CD4-positive, alpha-beta memory T cell (primary cell): ENCODE data around the gene RPL5. TPM values are rescaled to one million over a fixed set of nuclear protein-coding genes. Genes with fewer than 3 reads are reported as not detected.
A peak's percentile ranks its signal among the peaks of the same experiment; 100 is the strongest.
"Not testable (repeated sequence)": the region's sequence is repeated elsewhere in the genome, so short reads cannot be mapped to it uniquely, and the experiment has no call there.

Experiments used
- CTCF ChIA-PET: fragments of 350-600 bp; sonication (Branson Sonifier 250); formaldehyde crosslinking; loops from one replicate; lab custom pipeline; 2021; ENCODE audit warnings: inconsistent platforms; ENCODE audit not compliant: partially characterized antibody; lab: Charles Lee
- POLR2A ChIA-PET: fragments of 350-600 bp; sonication (Branson Sonifier 250); formaldehyde crosslinking; loops from one replicate; lab custom pipeline; 2021; ENCODE audit not compliant: partially characterized antibody; lab: Charles Lee
- DNase-seq, 5 donors: peaks; one replicate each; pipeline versions ENCODE4 v3.0.0 to v3.0.0-alpha.2; 2020 to 2022; ENCODE audit warnings: mixed read lengths in 1 of 5
- H3K27ac ChIP-seq: one replicate; pipeline ENCODE4 v1.7.0; 2013; ENCODE audit warnings: low read depth, low read length
- H3K27me3 ChIP-seq: 2 replicates; pipeline ENCODE4 v1.7.0; 2013; ENCODE audit warnings: mild to moderate bottlenecking, low read length, moderate library complexity; ENCODE audit not compliant: insufficient read depth
- H3K36me3 ChIP-seq: 2 replicates; pipeline ENCODE4 v1.7.0; 2013; ENCODE audit warnings: mild to moderate bottlenecking, low read length, moderate library complexity; ENCODE audit not compliant: insufficient read depth
- H3K4me1 ChIP-seq: 2 replicates; pipeline ENCODE4 v1.7.0; 2013; ENCODE audit warnings: mild to moderate bottlenecking, low read length, moderate library complexity; ENCODE audit not compliant: insufficient read depth
- H3K4me3 ChIP-seq, 2 donors: one replicate each; pipeline ENCODE4 v1.7.0; 2013; ENCODE audit warnings: low read length in 2 of 2, mild to moderate bottlenecking in 1 of 2
- H3K9me3 ChIP-seq, 2 donors: one replicate each; pipeline ENCODE4 v1.7.0; 2013; ENCODE audit warnings: low read length in 2 of 2, control low read depth in 1 of 2; ENCODE audit not compliant: control insufficient read depth in 1 of 2
- H3K27ac Mint-ChIP-seq, 7 donors: one replicate each; pipeline ENCODE4 v1.8.0; 2020 to 2021; ENCODE audit warnings: mixed read lengths in 7 of 7, mild to moderate bottlenecking in 6 of 7, inconsistent platforms in 3 of 7, moderate library complexity in 3 of 7
- H3K27me3 Mint-ChIP-seq, 2 donors: one replicate each; pipeline ENCODE4 v1.8.0; 2020 to 2021; ENCODE audit warnings: mixed read lengths in 2 of 2
- H3K36me3 Mint-ChIP-seq, 2 donors: one replicate each; pipeline ENCODE4 v1.8.0; 2020 to 2021; ENCODE audit warnings: mixed read lengths in 2 of 2, inconsistent platforms in 1 of 2, mild to moderate bottlenecking in 1 of 2
- H3K4me1 Mint-ChIP-seq, 4 donors: one replicate each; pipeline ENCODE4 v1.8.0; 2020 to 2021; ENCODE audit warnings: mixed read lengths in 4 of 4, mild to moderate bottlenecking in 1 of 4
- H3K4me3 Mint-ChIP-seq, 8 donors: one replicate each; pipeline ENCODE4 v1.8.0; 2020 to 2021; ENCODE audit warnings: mixed read lengths in 8 of 8, mild to moderate bottlenecking in 7 of 8, moderate library complexity in 6 of 8, inconsistent platforms in 3 of 8
- H3K9me3 Mint-ChIP-seq, 8 donors: one replicate each; pipeline ENCODE4 v1.8.0; 2020 to 2021; ENCODE audit warnings: mixed read lengths in 8 of 8, mild to moderate bottlenecking in 5 of 8, inconsistent platforms in 3 of 8, moderate library complexity in 1 of 8
- intact Hi-C: fragments of 100-400 bp; cut with micrococcal nuclease; formaldehyde crosslinking; loops from one replicate; pipeline ENCODE4 v1.15.1; 2023
- polyA plus RNA-seq, 2 donors: library from polyadenylated mRNA; unstranded; fragments of 300-500 nt; fragmentation: Illumina TruSeq; gene quantifications; one replicate each; pipeline ENCODE4 v1.2.3, GENCODE V29; 2021
- total RNA-seq, 2 experiments: library from RNA; stranded (reverse); gene quantifications; one replicate each; pipeline ENCODE4 v1.2.3, GENCODE V29; 2021

The RPL5 gene
- total RNA-seq (1,000 to 10,000 TPM; 1,501 to 1,588 TPM), polyA plus RNA-seq (1,000 to 10,000 TPM; 1,927 to 2,646 TPM)

DNA sequence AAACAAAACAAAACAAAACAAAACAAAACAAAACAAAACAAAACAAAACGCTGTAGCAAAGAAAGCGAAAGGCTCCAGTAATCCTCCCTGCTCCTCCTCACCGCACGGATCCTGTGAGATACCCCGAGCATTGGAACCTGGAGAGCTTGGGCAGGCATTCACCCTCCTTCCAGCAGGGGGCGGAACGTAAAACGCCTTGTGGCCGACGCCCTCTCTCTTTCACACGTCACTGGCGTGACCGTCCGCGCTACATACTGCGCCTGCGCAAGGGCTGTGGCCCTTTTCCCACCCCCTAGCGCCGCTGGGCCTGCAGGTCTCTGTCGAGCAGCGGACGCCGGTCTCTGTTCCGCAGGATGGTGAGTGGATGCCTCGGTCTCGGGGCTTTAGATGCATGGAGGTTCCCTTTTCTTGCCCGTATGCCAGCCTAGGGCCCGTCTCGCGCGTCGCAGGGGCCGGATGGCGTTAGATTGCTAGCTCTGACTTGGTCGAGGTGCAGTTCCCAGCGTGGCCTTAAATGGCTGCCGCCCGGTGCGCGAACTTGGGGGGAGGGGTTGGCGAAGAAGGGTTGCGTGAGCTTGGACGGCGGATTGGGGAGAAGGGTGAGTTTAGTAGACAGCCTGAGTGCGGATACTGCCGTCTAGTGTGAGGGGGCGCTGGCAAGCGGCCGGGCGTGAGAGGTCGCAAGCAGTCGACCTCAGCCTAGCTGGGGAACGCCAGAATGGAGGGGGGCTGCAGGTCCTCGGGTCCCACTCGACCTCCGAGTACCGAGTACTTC is at the start of gene RPL5:
Gene RPL5 (plus strand): TSS at position 279 of the 775 bp plus-strand sequence. CDS start 75 bp downstream, at position 354.
- intact Hi-C loops: loop anchor here (1.0 to 5.0 kb wide), 6 partner anchors 128 to 1077 kb away; partner anchors contain the start of genes CCDC18, DR1, GCLM and GFI1
- Mint-ChIP-seq H3K27ac (peak within 1 kb of the TSS; percentile 98 to 100 (median 99)), H3K9me3 (peaks cover 0 to 3% (median 0%) of the 10 kb centered on the region in 8 donors), H3K4me1 (peaks cover 35 to 55% (median 45%) of the 10 kb centered on the region in 4 donors), H3K4me3 (peak within 1 kb of the TSS; percentile 98 to 100 (median 100)), H3K36me3 (peaks cover 29 to 52% of the 10 kb centered on the region in 2 donors), H3K27me3 (peaks cover 0 to 1% of the 10 kb centered on the region in 2 donors)
- DNase-seq: peak; percentile 97 to 100 (median 98)
- ChIA-PET CTCF (interaction anchor here (0.6 to 3.0 kb wide), 23 partner anchors 9 to 1013 kb away, joined by 3 to 15 read pairs (median 4); partner anchors contain the start of genes DIPK1A and MTF2), POLR2A (interaction anchor here (0.7 to 2.5 kb wide), 25 partner anchors 10 to 1047 kb away, joined by 3 to 60 read pairs (median 5); partner anchors contain the start of genes DIPK1A, DNTTIP2, DR1 and EVI5)
- Histone ChIP-seq H3K9me3 (no peaks in the 10 kb centered on the region), H3K4me1 (peaks cover 46% of the 10 kb centered on the region), H3K27ac (peak within 1 kb of the TSS; percentile 93), H3K4me3 (peak within 1 kb of the TSS; percentile 54 to 100), H3K27me3 (no peaks in the 10 kb centered on the region), H3K36me3 (peaks cover 20% of the 10 kb centered on the region)

DNA sequence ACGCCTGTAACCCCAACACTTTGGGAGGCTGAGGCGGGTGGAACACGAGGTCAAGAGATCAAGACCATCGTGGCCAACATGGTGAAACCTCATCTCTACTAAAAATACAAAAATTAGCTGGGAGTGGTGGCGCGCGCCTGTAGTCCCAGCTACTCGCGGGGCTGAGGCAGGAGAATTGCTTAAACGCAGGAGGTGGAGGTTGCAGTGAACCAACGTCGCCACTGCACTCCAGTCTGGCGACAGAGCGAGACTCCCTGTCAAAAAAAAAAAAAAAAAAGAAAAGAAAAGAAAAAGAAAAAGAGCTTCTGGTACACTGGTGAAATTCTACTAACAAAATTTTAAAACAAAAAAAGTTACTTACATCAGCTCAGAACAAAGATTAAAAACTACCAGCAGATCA is 48.3 kb upstream of the RPL5 start:
- DNase-seq, H3K27ac ChIP-seq, POLR2A ChIA-PET, H3K36me3 Mint-ChIP-seq, H3K9me3 Mint-ChIP-seq, H3K4me3 ChIP-seq, H3K36me3 ChIP-seq, H3K9me3 ChIP-seq, intact Hi-C loops: not testable (repeated sequence)
- Mint-ChIP-seq H3K4me3 (peak overlapping the region; percentile 76 to 89 (median 80)), H3K4me1 (peaks cover 12 to 32% (median 18%) of the 10 kb centered on the region in 4 donors), H3K27ac (peak overlapping the region in 2 of 7 donors; percentile 59 to 63), H3K27me3 (peaks cover 31 to 45% of the 10 kb centered on the region in 2 donors)
- peaks cover 13% of the 10 kb centered on the region for H3K27me3 ChIP-seq
- CTCF ChIA-PET: interaction anchor here (0.6 to 2.2 kb wide), 4 partner anchors 35 to 328 kb away, joined by 3 to 9 read pairs (median 4); no protein-coding TSS in a partner anchor
- H3K4me1 ChIP-seq: peaks cover 25% of the 10 kb centered on the region

DNA sequence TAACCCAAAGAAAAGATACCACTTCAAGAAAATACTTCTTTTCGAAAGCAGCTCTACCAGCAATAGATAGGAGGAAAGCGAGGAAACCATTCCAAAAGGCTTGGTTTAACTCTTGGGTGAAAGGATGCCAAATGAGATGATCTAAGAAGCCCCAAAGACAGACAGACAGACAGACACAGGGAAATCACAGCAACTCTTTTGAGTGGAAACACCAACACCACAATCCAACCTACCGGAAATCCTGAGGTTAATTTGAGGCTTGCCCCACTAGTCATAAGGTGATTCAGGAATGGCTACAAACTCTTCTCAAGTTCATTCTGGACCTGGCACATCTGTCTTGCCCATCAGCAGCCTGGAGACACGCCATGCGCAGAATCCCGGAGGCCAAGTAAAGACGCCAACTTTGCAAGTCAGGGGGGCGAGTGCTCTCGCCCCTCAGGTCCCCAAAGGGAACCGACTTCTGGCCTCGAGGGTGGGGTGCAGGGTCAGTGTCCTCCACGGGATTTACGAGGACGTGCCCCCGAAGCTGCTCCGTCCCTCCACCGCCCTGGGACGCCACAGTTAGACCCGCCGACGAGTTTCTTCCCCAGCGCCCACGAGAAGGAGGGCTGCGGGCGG is 47.7 kb upstream of the RPL5 start:
- Histone ChIP-seq H3K27ac (no peak overlapping the region), H3K4me3 (peak overlapping the region; percentile 42 to 57), H3K9me3 (no peaks in the 10 kb centered on the region), H3K27me3 (peaks cover 13% of the 10 kb centered on the region), H3K36me3 (no peaks in the 10 kb centered on the region), H3K4me1 (peaks cover 25% of the 10 kb centered on the region)
- H3K4me1 Mint-ChIP-seq: peaks cover 12 to 32% (median 18%) of the 10 kb centered on the region in 4 donors
- intact Hi-C loops: loop anchor here (2.0 kb wide), 1 partner anchor 35 kb away; no protein-coding TSS in a partner anchor
- POLR2A ChIA-PET: interaction anchor here (0.9 to 3.0 kb wide), 2 partner anchors 48 to 58 kb away, joined by 3 to 7 read pairs; no protein-coding TSS in a partner anchor
- CTCF ChIA-PET: interaction anchor here (0.6 to 2.2 kb wide), 4 partner anchors 35 to 327 kb away, joined by 3 to 9 read pairs (median 4); no protein-coding TSS in a partner anchor
- DNase-seq: peak; percentile 43 to 60 (median 57)
- H3K27me3 Mint-ChIP-seq: peaks cover 28 to 40% of the 10 kb centered on the region in 2 donors
- peak overlapping the region; percentile 76 to 89 (median 80) for H3K4me3 Mint-ChIP-seq
- no peaks in the 10 kb centered on the region for H3K9me3 Mint-ChIP-seq
- peak overlapping the region in 3 of 7 donors; percentile 52 to 68 (median 59) for H3K27ac Mint-ChIP-seq
- H3K36me3 Mint-ChIP-seq: peaks cover 0 to 2% of the 10 kb centered on the region in 2 donors

- H3K9me3 Mint-ChIP-seq: no peaks in the 10 kb centered on the region
- ChIA-PET POLR2A (interaction anchor here (0.9 to 3.0 kb wide), 2 partner anchors 48 to 58 kb away, joined by 3 to 7 read pairs; no protein-coding TSS in a partner anchor), CTCF (interaction anchor here (1.6 to 2.2 kb wide), 3 partner anchors 34 to 277 kb away, joined by 3 to 9 read pairs (median 4); no protein-coding TSS in a partner anchor)
- peaks cover 12 to 32% (median 18%) of the 10 kb centered on the region in 4 donors for H3K4me1 Mint-ChIP-seq
- peak within 1 kb of the TSS in 5 of 7 donors; percentile 15 to 68 (median 52) for H3K27ac Mint-ChIP-seq
- Histone ChIP-seq H3K9me3 (no peaks in the 10 kb centered on the region), H3K4me3 (peak within 1 kb of the TSS; percentile 42 to 57), H3K27me3 (peaks cover 12% of the 10 kb centered on the region), H3K27ac (no peak within 1 kb of the TSS), H3K4me1 (peaks cover 25% of the 10 kb centered on the region), H3K36me3 (no peaks in the 10 kb centered on the region)
- DNase-seq: peak; percentile 54 to 61 (median 57)
- H3K27me3 Mint-ChIP-seq: peaks cover 26 to 41% of the 10 kb centered on the region in 2 donors
- peak within 1 kb of the TSS; percentile 76 to 89 (median 82) for H3K4me3 Mint-ChIP-seq
- intact Hi-C loops: loop anchor here (2.0 kb wide), 1 partner anchor 36 kb away; no protein-coding TSS in a partner anchor
- peaks cover 0 to 2% of the 10 kb centered on the region in 2 donors for H3K36me3 Mint-ChIP-seq
Observed at GRCh38 chr1:92784639-92785500, 47.0 kb upstream of the RPL5 start, which contains the start of gene EVI5. EVI5 (minus strand) TSS chr1:92785108; CDS start chr1:92736546, 48,562 bp downstream.

DNA sequence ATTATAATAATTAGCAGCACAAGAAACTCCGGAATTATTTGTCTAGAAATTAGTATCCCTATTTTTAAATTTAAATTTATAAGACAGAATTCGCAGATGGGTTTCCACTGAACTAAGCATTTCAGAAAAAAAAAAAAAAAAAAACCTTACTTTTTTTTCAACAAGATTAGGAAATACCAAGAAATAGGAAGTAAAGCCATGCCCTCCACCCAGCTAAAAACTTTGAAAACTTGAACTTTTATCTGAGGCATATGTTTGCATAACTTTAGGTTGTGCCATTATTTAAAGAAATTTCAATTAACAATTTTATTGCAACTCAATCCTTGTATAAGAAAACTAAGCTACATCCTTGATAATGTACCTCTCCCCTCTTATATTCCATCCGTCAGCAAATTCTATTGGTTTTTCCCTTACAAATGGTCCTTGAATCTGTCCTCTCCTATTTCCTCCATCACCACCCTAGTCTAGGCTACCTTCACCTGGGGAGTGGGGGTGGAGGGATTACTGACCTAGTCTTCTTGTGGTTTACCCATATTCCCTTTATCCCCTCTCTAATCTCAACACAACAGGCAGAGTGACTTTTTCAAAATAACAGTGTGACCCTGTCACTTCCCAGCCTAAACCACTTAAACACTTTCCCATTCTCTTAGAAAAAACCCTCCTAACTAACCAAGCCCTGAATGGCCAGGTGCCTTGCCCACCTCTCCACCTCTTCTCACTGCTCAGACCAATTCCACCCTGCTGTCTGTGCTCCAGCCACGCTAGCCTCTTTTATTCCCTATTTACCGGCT is 45.5 kb upstream of the RPL5 start:
- H3K4me3 ChIP-seq: no peak overlapping the region
- intact Hi-C loops: no loop called here
- peaks cover 12 to 32% (median 19%) of the 10 kb centered on the region in 4 donors for H3K4me1 Mint-ChIP-seq
- no peak overlapping the region for H3K27ac Mint-ChIP-seq
- no peaks in the 10 kb centered on the region for H3K9me3 Mint-ChIP-seq
- DNase-seq: no peak
- H3K27ac ChIP-seq: no peak overlapping the region
- H3K4me1 ChIP-seq: peaks cover 25% of the 10 kb centered on the region
- H3K27me3 Mint-ChIP-seq: peaks cover 19 to 38% of the 10 kb centered on the region in 2 donors
- no peaks in the 10 kb centered on the region for H3K9me3 ChIP-seq
- CTCF ChIA-PET: no interaction called here
- peaks cover 0 to 2% of the 10 kb centered on the region in 2 donors for H3K36me3 Mint-ChIP-seq
- peak overlapping the region in 6 of 8 donors; percentile 1 to 61 (median 30) for H3K4me3 Mint-ChIP-seq
- H3K36me3 ChIP-seq: no peaks in the 10 kb centered on the region
- POLR2A ChIA-PET: interaction anchor here (3.0 kb wide), 1 partner anchor 46 kb away, joined by 7 read pairs; no protein-coding TSS in a partner anchor
- H3K27me3 ChIP-seq: peaks cover 7% of the 10 kb centered on the region
